Panc1 (cell line): ENCODE measurements around the gene BDH1.

Experiments used
- CTCF ChIP-seq: fragments of 450-650 bp; IDR thresholded peaks from 2 replicates; pipeline ENCODE4 v1.5.1; 2017; ENCODE audit warnings: mild to moderate bottlenecking
- POLR2AphosphoS5 ChIP-seq: IDR thresholded peaks from 2 replicates; pipeline ENCODE4 v1.6.1; 2012; ENCODE audit warnings: mild to moderate bottlenecking, low read depth, low read length, moderate library complexity
- REST ChIP-seq, 2 experiments: IDR thresholded peaks; 2 replicates each; pipeline ENCODE4 v1.6.1; 2011 to 2012; ENCODE audit warnings: low read depth in 2 of 2, control low read depth in 1 of 2, low read length in 1 of 2, mild to moderate bottlenecking in 1 of 2, moderate library complexity in 1 of 2; ENCODE audit not compliant: insufficient read depth in 1 of 2
- TCF7L2 ChIP-seq: IDR thresholded peaks from 2 replicates; pipeline ENCODE4 v1.6.1; 2011; ENCODE audit warnings: mild to moderate bottlenecking, low read depth, low read length, inconsistent platforms

DNA sequence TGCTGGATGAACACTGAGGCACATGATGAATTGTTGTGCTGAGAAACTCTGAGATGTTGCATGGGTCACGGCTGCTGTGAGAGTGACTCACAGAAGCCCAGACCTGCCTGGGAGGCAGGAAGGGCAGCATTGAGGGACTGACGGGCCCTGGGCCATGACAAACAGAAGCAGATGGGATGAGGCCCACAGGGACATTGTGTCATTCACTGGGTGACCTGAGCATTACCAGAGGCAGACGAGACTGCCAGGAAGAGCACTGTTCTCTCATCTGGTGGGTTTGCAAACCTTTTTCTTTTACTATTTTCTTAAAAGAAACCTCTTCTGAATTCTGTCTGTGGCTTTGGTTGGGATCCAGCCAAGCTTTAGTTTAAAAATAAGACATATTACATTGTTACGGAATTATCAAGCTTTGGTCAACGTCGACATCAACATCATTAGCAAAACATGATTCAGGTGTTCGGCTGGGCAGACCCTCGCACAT lies 67.8 kb downstream of the BDH1 start:
- TF ChIP-seq POLR2AphosphoS5 (no peak), CTCF (no peak), TCF7L2 (no peak), REST (IDR thresholded peaks at IDR 0.05; ENCODE audit: insufficient read depth in 1 of 2, low read depth in 2 of 2, low read length in 1 of 2) (no peak)
